D721Med (cell line): ENCODE results near the gene SLC9A2.

ENCODE experiments used
- DNase-seq: peaks from one replicate; pipeline ENCODE4 v3.0.0; 2011; ENCODE audit warnings: low spot score; ENCODE audit not compliant: insufficient read length
- FAIRE-seq: peaks from 2 replicates; lab custom pipeline; 2011; peaks lifted over from hg19 to GRCh38; lab: Jason Lieb, UNC
- CTCF ChIP-seq: IDR thresholded peaks from 2 replicates; pipeline ENCODE4 v1.5.1; 2012; ENCODE audit warnings: mild to moderate bottlenecking, control low read depth; ENCODE audit not compliant: insufficient read depth; ENCODE audit errors: missing control alignments

SLC9A2 gene

DNA sequence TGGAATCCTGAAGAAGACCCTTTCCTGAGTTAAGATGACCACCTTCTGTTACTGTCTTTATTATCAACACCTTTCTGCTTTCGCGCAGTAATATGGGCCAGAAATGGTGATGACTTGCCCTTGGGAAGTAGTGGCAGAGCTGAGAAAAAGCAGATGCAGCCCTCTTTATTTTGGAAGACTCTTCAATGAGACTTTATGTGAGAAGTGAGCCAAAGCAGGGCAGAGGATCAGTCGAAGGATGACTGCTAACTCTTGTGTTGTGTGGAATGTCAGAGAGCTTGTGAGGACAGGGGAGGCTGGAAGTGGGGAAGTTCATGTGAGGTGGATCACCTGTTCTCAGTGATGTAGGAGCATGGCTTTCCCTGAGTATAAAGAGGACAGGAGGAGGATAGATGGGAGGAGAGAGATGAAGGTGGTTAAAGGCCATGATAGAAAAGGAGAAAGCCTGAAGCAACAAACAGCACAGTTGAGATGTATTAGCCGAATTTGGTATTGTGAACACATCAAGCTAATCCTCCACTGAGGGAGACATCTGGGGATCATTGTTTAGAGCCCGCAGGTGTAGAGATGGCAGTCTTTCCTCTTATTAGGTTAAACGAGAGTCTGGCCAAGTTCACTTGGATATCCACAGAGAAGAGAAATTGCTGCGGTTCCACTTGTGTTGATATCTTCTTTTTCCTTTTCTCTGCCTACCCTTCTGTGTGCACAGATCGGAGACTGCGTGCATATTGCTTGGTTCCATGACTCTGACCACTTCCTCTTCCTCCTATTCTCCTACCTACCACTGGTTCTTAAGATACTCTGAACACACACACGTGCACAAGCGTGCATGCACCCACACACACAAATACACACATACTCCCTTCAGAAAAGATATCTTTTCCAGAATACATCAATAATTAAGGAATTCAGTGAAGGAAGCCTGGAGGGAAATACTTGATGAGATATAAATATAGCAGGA is 67.4 kb downstream of the SLC9A2 start:
- FAIRE-seq (no peak), DNase-seq (no peak)

GRCh38 chr2:102690012-102690411 is 70.7 kb downstream of the SLC9A2 start:
- DNase-seq (no peak), FAIRE-seq (no peak)
- no peak for TF ChIP-seq CTCF

More for the DNA sequence above, 67.4 kb downstream of the SLC9A2 start:
- TF ChIP-seq CTCF = no peak

DNA sequence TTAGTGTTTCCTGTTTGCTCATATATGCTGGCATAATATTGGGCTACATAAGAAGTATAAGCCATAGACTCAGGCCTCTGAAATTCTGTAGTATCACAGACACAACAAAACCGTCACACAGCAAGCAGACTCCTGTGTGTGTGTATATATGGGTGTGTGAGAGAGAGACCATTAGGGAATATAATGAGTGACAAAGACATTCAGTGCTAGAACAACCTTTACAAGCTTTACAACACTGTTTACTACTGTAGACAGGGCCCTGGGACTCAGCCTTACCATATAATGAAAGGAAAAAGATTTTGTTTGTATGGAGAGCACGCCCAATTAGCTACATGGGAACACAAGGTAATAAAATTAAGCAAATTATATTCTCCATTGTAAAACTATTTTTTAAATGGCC is 77.1 kb downstream of the SLC9A2 start:
- TF ChIP-seq CTCF = no peak
- no peak for FAIRE-seq

DNA sequence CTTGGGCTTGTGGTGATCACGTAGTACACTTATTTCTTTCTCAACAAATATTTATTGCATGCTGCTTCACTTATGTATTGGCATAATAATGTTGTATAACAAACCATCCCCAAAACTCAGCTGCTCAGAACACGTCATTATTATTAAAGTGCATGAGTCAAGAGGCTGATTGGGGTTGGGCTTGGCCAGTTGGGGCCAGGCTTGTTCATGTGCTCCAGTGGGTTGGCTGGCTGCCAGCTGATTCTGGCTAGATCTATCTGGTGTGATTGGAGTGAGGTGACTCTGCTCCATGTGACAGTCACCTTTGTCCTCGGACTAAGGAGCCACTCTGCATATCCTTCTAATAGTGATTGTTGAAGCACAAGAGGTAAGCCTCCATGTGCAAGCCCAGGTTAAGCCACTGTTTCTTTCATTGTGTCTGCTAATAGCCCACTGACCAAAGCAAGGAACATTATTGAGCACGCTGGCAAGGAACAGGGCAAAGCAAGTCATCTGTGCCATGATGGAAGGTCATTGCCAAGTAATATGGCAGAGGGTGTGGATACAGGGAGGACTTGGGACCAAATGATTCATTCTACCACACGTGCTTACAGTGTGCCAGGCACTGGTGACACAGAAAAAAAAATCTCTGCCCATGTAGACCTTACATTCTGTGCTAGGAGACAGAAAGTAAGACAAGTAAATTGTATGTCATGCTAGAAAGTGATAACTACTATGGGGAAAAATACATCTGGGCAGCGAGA is 79.2 kb downstream of the SLC9A2 start:
- TF ChIP-seq CTCF = no peak
- FAIRE-seq = no peak
- no peak for DNase-seq

More for the DNA sequence above, 77.1 kb downstream of the SLC9A2 start:
- no peak for DNase-seq

GRCh38 chr2:102703305-102703704 is 84.0 kb downstream of the SLC9A2 start:
- DNase-seq (no peak), FAIRE-seq (no peak)
- TF ChIP-seq CTCF = no peak

DNA sequence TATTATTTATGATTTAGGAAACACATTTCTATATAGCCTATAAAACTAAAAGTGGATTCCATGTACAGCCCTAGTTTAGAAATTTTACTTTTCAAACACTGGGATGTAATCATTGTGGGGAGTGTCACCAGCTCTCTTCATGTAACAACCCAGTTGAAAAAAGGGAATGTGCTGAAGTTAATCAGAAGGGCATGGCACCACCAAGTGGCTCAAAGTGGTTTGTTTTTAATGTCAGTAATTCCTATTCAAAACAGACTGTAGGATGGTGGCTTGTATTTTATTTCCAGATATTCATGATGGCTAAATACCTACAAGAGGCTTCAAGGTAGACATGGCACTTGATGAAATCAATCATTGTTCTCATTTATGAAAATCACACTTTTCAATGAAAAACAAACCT is 84.4 kb downstream of the SLC9A2 start:
- peak; percentile 40 for TF ChIP-seq CTCF
- FAIRE-seq = no peak
- no peak for DNase-seq
